Immature natural killer cell (primary cell): ENCODE results near the gene MCOLN1. TPM values are rescaled to one million over a fixed set of nuclear protein-coding genes. Genes with fewer than 3 reads are reported as not detected.
A peak's percentile ranks its signal among the peaks of the same experiment; 100 is the strongest.

Experiments
- DNase-seq, 3 donors: peaks; one replicate each; pipeline ENCODE4 v3.0.0; 2022; ENCODE audit warnings: mixed read lengths in 1 of 3
- H3K27ac Mint-ChIP-seq, 6 donors: one replicate each; pipeline ENCODE4 v1.8.0; 2020; ENCODE audit warnings: mixed read lengths in 6 of 6, mild to moderate bottlenecking in 5 of 6, inconsistent platforms in 4 of 6, moderate library complexity in 3 of 6
- H3K27me3 Mint-ChIP-seq, 3 donors: one replicate each; pipeline ENCODE4 v1.8.0; 2020 to 2021; ENCODE audit warnings: low read depth in 3 of 3, mild to moderate bottlenecking in 3 of 3, mixed read lengths in 3 of 3, moderate library complexity in 3 of 3, inconsistent platforms in 1 of 3
- H3K36me3 Mint-ChIP-seq, 3 donors: one replicate each; pipeline ENCODE4 v1.8.0; 2020; ENCODE audit warnings: mixed read lengths in 3 of 3, inconsistent platforms in 2 of 3, mild to moderate bottlenecking in 2 of 3
- H3K4me1 Mint-ChIP-seq, 2 donors: one replicate each; pipeline ENCODE4 v1.8.0; 2020; ENCODE audit warnings: inconsistent platforms in 2 of 2, mild to moderate bottlenecking in 2 of 2, mixed read lengths in 2 of 2, moderate library complexity in 1 of 2
- H3K4me3 Mint-ChIP-seq, 5 donors: one replicate each; pipeline ENCODE4 v1.8.0; 2020; ENCODE audit warnings: mild to moderate bottlenecking in 5 of 5, mixed read lengths in 5 of 5, inconsistent platforms in 3 of 5, moderate library complexity in 3 of 5
- H3K9me3 Mint-ChIP-seq, 6 donors: one replicate each; pipeline ENCODE4 v1.8.0; 2020; ENCODE audit warnings: mild to moderate bottlenecking in 6 of 6, mixed read lengths in 6 of 6, inconsistent platforms in 4 of 6, moderate library complexity in 3 of 6
- polyA plus RNA-seq, 3 donors: library from polyadenylated mRNA; unstranded; fragments of 300-500 nt; fragmentation: Illumina TruSeq; gene quantifications; one replicate each; pipeline ENCODE4 v1.2.3, GENCODE V29; 2021

MCOLN1 gene
- 10 to 100 TPM in 1 of 3 donors, 1 to 10 TPM in 2; 6.6 to 17.1 (median 9.5) TPM for polyA plus RNA-seq

DNA sequence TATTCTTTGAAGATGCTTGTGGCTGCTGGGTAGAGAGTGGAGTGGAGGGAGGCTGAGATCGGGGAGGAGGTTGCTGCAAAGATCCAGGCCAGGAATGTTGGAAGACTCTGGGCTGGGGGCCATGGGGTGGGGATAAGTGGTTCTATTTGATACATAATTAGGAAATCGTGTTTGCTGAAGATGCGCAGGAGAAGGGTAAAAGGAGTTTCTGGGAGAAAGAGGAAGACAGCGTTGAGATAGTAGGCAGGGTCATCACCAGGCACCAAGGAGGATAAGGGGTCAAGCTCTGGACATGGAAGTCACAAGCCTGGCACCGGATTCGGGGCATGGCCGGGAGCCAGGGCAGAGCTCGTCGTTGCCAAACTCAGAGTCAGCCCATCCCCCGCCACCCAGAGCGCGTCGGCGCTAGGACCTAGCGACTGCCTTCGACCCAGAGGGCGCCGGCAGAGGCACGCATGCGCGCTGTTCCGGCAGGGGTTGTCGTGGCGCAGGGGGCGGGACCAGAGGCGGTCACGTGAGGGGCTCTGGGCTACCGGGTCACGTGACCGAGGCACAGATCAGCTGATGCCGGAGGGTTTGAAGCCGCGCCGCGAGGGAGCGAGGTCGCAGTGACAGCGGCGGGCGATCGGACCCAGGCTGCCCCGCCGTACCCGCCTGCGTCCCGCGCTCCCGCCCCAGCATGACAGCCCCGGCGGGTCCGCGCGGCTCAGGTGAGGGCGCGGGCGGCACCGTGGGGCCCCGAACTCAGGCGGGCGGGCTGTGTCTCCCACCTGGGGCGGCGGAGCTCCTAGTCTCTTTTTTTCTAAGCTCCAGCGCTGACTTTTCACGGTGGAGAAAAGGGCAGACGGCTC lies at the start of gene MCOLN1:
TSS of gene MCOLN1 (plus strand) at position 553 of the 851 bp plus-strand sequence. CDS start at position 680, 127 bp downstream.
- H3K4me1 Mint-ChIP-seq = peaks cover 19% of the 10 kb centered on the region in 2 donors
- peak within 1 kb of the TSS; percentile 74 to 93 (median 88) for H3K4me3 Mint-ChIP-seq
- H3K9me3 Mint-ChIP-seq = no peaks in the 10 kb centered on the region
- peak within 1 kb of the TSS in 5 of 6 donors; percentile 14 to 86 (median 79) for H3K27ac Mint-ChIP-seq
- H3K27me3 Mint-ChIP-seq = peaks cover 5 to 13% (median 7%) of the 10 kb centered on the region in 3 donors
- DNase-seq = peak; percentile 98 to 99 (median 99)
- H3K36me3 Mint-ChIP-seq = no peaks in the 10 kb centered on the region

DNA sequence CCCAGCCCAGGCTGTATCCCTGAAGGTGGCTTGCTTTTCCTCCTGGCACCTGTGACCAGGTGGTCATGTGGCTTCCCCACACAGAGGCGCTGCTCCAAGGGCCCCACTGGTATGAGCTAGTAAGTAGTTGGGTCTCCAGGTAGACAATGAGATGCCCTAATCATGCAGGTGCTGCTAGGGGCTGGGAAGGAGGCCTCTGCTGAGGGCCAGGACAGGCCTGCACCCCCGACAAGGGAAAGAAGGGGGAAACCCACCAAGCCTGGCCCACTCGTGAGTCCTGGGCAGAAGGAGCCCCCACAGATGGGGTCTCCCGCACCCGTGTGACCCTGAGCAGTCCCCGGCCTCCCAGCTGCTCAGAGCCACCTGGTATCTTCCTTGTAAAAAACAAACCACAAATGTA lies 46.8 kb upstream of the MCOLN1 start:
- Mint-ChIP-seq H3K27me3 (peaks cover 0 to 17% (median 15%) of the 10 kb centered on the region in 3 donors), H3K4me3 (no peak overlapping the region), H3K9me3 (no peaks in the 10 kb centered on the region), H3K36me3 (peaks cover 0 to 3% (median 0%) of the 10 kb centered on the region in 3 donors), H3K4me1 (no peaks in the 10 kb centered on the region), H3K27ac (peak overlapping the region in 1 of 6 donors; percentile 2)
- DNase-seq = no peak

DNA sequence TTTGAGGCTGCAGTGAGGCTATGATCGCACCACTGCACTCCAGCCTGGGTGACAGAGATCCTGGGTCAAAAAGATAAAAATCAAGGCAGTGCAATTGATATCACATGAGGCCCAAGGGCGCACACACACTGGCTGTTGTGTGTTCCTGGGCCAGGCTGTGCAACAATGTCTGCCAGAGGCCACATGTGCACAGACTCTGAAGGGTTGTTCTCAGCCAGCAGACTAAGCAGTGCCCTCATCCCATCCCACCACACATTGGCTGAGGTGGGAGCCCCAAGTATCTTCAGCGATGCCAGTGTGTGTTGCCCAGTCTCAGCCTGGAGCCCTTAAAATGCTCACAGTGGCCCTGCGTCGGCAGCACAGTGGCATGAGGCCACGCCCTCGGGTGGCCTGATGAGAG lies 46.2 kb upstream of the MCOLN1 start:
- DNase-seq = no peak
- no peak overlapping the region for H3K4me3 Mint-ChIP-seq
- no peaks in the 10 kb centered on the region for H3K9me3 Mint-ChIP-seq
- peak overlapping the region in 2 of 6 donors; percentile 12 to 51 for H3K27ac Mint-ChIP-seq
- H3K27me3 Mint-ChIP-seq = peaks cover 0 to 19% (median 19%) of the 10 kb centered on the region in 3 donors
- no peaks in the 10 kb centered on the region for H3K4me1 Mint-ChIP-seq
- peaks cover 0 to 3% (median 0%) of the 10 kb centered on the region in 3 donors for H3K36me3 Mint-ChIP-seq

DNA sequence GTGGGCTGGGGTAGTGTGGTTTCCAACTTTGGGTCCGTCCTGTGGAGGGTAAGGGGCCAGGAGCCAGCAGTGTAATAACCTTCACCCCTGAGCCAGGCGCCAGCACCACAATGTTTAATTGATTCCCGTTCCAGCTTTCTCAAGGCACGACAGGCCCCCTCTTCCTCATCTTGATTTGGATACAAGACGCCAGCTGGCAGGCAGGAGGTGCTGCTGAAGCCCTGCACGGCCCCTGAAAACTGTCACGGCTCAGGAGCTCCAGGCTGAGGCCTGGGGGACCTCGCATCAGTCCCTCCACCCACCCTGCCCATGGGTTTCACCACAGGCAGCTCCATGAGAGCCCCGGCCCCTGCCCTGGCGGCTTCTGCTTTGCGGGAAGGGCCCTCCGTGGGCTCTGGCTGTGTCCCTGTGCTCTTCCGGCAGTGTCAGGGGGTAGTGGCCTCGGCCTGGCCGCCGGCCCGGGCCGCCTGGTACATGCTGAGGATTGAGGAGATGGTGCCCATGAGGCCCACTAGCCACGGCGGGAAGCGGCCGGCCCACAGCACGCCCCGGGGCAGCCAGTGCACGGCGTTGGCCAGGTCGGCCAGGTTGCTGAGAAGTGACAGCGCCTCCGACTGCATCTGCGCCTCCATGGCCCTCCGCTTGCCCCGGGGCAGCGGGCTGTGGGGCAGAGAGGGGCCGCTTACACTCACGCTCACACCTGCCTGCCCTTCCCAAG lies 45.5 kb upstream of the MCOLN1 start:
- Mint-ChIP-seq H3K9me3 (no peaks in the 10 kb centered on the region), H3K36me3 (peaks cover 0 to 3% (median 0%) of the 10 kb centered on the region in 3 donors), H3K4me3 (no peak overlapping the region), H3K27me3 (peaks cover 0 to 21% (median 19%) of the 10 kb centered on the region in 3 donors), H3K4me1 (no peaks in the 10 kb centered on the region), H3K27ac (peak overlapping the region in 1 of 6 donors; percentile 12)
- DNase-seq = no peak

DNA sequence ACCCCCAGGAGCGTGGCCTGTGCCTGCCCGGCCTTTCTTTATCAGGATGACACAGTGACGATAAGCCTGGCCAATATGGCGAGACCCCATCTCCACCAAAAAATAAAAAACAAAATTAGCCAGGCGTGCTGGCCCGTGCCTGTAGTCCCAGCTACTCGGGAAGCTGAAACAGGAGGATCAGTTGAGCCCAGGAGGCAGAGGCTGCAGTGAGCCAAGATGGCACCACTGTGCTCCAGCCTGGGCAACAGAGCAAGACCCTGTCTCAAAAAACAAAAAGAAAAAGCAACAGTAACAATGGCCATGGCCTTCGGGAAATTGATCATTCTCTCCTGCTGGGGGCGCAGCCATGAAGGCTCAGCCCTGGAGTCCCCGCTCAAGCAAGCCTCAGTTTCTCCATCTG lies 44.7 kb upstream of the MCOLN1 start:
- H3K4me3 Mint-ChIP-seq = no peak overlapping the region

DNA sequence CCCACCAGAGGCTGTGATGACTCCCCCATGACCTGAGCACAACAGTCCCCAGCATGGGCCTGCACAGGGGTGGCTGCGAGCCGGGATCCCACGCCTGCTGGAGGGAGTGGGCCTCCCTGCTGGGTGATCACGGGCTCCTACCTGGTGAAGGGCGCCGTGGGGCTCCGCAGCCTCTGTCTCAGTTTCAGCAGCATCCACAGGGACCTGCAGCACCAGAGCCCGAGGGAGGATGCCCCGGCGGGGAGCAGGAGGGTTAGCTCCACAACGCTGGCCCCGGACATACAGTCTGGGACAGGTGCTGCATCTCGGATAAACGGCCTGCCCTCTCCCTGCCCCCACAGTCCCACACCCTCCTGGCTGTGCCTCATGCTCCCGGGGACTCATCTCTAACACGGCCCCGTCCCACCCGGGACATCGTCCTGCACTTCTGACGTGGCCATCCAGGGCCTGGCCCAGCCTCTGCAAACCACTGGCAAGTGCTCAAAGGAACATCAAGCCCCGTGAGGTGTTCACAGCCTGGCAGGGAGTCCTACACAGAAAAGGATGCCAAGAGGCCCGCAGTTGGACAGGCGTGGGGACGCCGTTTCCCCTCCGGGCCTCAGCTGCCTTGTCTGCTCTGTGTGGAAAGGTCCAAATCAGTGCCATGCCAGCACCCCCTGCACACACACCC lies 44.1 kb upstream of the MCOLN1 start:
- H3K4me3 Mint-ChIP-seq = no peak overlapping the region

More for the DNA sequence above, 44.7 kb upstream of the MCOLN1 start:
- Mint-ChIP-seq H3K27me3 (peaks cover 0 to 21% (median 19%) of the 10 kb centered on the region in 3 donors), H3K4me1 (no peaks in the 10 kb centered on the region), H3K9me3 (no peaks in the 10 kb centered on the region), H3K36me3 (peaks cover 0 to 3% (median 0%) of the 10 kb centered on the region in 3 donors), H3K27ac (no peak overlapping the region)
- DNase-seq = no peak

DNA sequence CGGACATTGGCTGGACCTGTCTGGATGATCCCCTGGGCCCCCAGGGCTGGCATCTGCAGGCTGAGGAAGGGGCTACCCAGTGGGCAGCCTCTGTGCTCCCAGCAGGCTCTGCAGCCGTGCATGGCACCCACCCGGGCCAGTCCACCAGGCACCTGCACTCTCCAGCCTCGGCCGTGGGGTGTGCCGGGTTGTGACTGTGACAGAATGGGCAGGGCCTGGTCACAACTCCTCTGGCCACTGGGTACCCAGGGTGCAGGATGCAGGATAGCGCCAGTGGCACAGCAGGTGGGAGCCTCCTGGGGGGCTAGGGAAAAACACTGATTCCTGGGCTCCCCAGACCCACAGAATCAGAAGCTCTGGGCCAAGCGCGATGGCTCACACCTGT lies 43.6 kb upstream of the MCOLN1 start:
- H3K36me3 Mint-ChIP-seq = no peaks in the 10 kb centered on the region
- no peak overlapping the region for H3K4me3 Mint-ChIP-seq
- no peaks in the 10 kb centered on the region for H3K4me1 Mint-ChIP-seq
- no peak overlapping the region for H3K27ac Mint-ChIP-seq
- DNase-seq = no peak
- peaks cover 0 to 28% (median 20%) of the 10 kb centered on the region in 3 donors for H3K27me3 Mint-ChIP-seq
- no peaks in the 10 kb centered on the region for H3K9me3 Mint-ChIP-seq

More for the DNA sequence above, 44.1 kb upstream of the MCOLN1 start:
- peaks cover 0 to 25% (median 19%) of the 10 kb centered on the region in 3 donors for H3K27me3 Mint-ChIP-seq
- no peak for DNase-seq
- H3K9me3 Mint-ChIP-seq = no peaks in the 10 kb centered on the region
- no peak overlapping the region for H3K27ac Mint-ChIP-seq
- H3K36me3 Mint-ChIP-seq = no peaks in the 10 kb centered on the region
- H3K4me1 Mint-ChIP-seq = no peaks in the 10 kb centered on the region

DNA sequence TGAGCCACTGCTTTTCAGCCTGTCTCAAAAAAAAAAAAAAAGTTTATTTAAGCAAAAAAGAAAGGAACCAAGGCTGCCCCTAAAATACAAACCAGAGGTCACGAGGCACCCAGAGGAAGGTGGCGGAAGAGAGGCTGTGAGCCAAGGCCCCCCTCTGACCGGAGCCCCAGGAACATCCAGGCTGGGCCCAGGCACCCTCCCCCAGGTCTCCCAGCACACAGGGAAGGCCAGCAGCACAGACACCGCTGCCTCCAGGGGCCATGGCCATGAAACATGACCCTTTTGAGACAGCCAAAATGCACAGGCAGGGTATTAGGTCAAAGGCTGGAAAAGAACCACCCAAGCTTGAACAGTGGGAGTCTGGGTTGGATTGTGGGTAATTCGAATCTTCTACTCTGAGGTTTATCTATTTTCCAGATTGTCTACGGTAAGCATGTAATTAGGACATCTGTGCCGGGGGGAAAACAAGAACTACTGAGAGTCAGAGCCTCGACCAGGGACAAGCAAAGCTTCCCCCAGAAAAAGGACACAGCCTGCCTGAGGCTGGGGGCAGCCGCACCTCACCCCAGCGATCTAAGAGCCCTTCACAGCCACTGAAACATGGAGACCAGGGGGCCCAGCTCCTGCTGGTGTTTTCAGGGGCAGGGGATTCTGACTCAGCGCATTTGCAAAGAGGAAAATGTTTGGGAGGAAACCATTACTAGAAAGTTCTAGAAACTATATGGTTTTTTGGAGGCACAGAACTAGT lies 42.0 kb upstream of the MCOLN1 start:
- Mint-ChIP-seq H3K27ac (peak overlapping the region in 1 of 6 donors; percentile 24), H3K4me3 (no peak overlapping the region), H3K36me3 (no peaks in the 10 kb centered on the region), H3K27me3 (peaks cover 0 to 26% (median 22%) of the 10 kb centered on the region in 3 donors), H3K4me1 (no peaks in the 10 kb centered on the region), H3K9me3 (no peaks in the 10 kb centered on the region)
- no peak for DNase-seq

DNA sequence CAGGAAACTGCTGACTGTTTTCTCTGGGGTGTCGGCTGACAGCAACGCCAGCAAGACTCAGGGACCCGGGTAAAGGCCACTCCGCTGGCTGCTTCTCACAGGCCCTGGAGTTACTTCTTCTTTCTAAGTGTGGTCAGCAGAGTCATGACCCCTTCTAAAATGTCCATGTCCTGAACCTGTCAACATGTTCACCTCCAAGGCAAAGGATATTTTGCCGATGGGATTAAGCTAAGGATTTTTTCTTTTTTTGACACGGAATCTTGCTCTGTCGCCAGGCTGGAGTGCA lies 41.5 kb upstream of the MCOLN1 start:
- no peak overlapping the region for H3K4me3 Mint-ChIP-seq
- H3K27ac Mint-ChIP-seq = no peak overlapping the region
- DNase-seq = no peak
- peaks cover 0 to 26% (median 22%) of the 10 kb centered on the region in 3 donors for H3K27me3 Mint-ChIP-seq
- no peaks in the 10 kb centered on the region for H3K9me3 Mint-ChIP-seq
- no peaks in the 10 kb centered on the region for H3K4me1 Mint-ChIP-seq
- H3K36me3 Mint-ChIP-seq = no peaks in the 10 kb centered on the region

DNA sequence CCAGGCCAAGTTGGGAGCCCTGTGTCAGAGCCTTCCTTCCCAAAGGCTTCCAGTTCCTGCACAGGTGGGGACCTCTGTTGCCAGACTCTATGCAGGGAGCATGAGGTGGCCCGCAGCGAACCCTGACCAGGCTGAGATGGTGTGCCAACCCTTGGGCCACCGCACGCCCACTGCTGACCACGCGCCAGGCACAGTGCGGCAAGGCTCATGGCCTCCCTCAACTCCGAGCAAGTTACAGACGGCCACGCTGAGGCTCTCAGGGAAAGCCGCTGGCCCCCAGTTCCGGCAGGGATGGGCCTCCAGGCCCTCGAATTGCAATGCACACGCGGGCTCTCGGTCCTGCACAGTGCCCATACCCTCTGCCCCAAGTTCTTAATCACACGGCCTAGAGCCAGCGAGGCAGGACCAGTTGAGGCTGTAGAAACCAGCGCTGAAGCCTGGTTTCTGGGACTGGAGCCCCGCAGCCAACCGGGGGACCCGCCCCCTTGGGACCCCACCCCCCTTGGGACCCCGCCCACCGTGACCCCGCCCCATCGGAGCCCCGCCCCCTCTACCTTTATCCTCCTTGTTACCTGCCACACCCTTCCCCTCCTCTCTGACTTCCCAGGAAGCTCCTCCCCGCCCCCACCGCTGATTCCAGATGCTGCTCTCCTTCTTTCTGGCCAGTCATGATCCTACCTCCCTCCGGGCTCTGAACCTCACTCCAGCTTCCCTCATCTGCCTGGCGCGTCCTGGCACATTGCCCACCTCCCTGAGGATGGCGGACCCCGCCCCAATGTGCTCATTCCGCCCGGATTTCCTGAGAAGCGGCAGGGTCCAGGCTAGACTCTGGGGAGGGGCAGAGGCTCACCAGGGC lies 39.6 kb upstream of the MCOLN1 start:
- Mint-ChIP-seq H3K4me3 (no peak overlapping the region), H3K9me3 (no peaks in the 10 kb centered on the region), H3K4me1 (no peaks in the 10 kb centered on the region), H3K27me3 (peaks cover 0 to 26% (median 15%) of the 10 kb centered on the region in 3 donors), H3K27ac (peak overlapping the region in 1 of 6 donors; percentile 57), H3K36me3 (no peaks in the 10 kb centered on the region)
- DNase-seq = no peak

DNA sequence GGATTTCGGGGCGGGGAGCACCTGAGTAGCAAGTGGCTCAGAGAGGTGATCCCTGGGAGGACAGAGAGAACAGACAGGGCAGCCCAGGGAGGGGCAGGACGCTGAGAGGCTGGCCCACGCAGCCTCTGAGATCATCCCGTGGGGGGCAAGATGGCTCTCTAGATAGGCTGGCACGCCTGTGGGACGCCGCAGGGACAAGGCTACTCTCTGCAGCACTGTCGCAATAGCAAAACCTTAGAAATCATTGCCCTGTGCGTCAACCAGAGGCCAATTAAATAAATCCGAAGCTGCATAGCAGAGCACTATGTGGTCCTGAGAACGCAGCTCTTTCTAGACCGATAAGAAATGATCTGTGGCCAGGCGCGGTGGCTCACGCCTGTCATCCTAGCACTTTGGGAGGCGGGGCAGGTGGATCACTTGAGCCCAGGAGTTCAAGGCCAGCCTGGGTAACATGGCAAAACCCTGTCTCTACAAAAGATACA lies 38.7 kb upstream of the MCOLN1 start:
- Mint-ChIP-seq H3K9me3 (no peaks in the 10 kb centered on the region), H3K4me3 (no peak overlapping the region), H3K27ac (peak overlapping the region in 1 of 6 donors; percentile 46), H3K36me3 (no peaks in the 10 kb centered on the region), H3K27me3 (peaks cover 0 to 23% (median 16%) of the 10 kb centered on the region in 3 donors), H3K4me1 (no peaks in the 10 kb centered on the region)
- DNase-seq = no peak

DNA sequence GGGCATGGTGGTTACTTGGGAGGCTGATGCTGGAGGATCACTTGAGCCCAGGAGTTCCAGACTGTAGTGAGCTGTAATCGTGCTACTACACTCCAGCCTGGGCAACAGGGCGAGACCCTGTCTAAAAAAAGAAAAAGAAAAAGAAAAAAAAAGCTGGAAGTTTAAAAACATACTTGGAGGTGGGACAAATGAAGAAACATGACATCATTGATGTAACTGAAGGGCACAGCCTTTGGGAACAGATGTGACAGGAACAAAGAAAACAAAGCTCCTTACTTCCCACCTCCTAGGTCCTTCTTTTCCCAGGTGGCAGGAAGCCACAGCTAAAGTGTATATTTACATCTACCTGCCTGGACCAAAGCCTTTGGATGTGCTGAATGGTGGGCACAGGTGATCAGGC lies 35.5 kb upstream of the MCOLN1 start:
- no peak for DNase-seq
- H3K27me3 Mint-ChIP-seq = peaks cover 0 to 15% (median 11%) of the 10 kb centered on the region in 3 donors
- H3K27ac Mint-ChIP-seq = peak overlapping the region in 2 of 6 donors; percentile 46 to 53
- no peaks in the 10 kb centered on the region for H3K9me3 Mint-ChIP-seq
- H3K4me3 Mint-ChIP-seq = no peak overlapping the region
- no peaks in the 10 kb centered on the region for H3K36me3 Mint-ChIP-seq
- H3K4me1 Mint-ChIP-seq = peaks cover 8 to 16% of the 10 kb centered on the region in 2 donors
